NCI-H526 (cell line): ENCODE measurements around the gene IL3RA.
"Not testable (repeated sequence)": the region's sequence is repeated elsewhere in the genome, so short reads cannot be mapped to it uniquely, and the experiment has no call there.

Source experiments
- DNase-seq, 2 experiments: peaks; one replicate each; lab custom pipeline; 2025; lab: John Stamatoyannopoulos, UW

Gene IL3RA

DNA sequence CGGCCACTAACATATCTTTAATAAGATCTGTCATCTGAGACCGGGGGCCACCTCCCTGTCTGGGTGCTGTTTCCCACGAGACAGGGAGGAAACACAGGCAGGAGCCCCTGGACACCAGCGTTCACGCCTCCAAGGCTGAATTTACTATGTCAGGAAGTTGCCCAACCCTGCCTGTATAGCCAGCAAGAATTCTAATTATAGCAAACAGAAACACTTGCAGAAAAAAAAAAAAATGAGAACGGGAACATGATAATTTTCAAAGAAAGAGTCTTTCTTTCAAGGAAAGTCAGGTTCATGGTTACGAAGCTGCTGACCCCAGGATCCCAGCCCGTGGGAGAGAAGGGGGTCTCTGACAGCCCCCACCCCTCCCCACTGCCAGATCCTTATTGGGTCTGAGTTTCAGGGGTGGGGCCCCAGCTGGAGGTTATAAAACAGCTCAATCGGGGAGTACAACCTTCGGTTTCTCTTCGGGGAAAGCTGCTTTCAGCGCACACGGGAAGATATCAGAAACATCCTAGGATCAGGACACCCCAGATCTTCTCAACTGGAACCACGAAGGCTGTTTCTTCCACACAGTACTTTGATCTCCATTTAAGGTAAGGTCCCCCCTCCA, at the start of gene IL3RA:
TSS of gene IL3RA (plus strand) at position 455 of the 613 bp plus-strand sequence. CDS start 4,981 bp downstream, outside the sequence.
- DNase-seq, result no peak

DNA sequence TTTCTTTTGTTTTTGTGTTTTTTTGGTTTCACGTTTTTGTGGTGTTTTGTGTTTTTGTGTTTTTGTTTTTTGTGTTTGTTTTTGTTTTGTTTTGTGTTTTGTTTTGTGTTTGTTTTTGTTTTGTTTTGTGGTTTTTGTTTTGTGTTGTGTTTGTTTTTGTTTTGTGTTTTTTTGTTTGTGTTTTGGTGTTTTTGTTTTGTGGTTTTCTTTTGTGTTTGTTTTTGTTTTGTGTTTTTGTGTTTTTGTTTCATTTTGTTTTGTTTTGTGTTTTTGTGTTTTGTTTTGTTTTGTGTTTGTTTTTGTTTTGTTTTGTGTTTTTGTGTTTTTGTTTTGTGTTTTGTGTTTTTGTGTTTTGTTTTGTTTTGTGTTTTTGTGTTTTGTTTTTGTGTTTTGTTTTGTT, 47.0 kb upstream of the IL3RA start:
- DNase-seq, result no peak

DNA sequence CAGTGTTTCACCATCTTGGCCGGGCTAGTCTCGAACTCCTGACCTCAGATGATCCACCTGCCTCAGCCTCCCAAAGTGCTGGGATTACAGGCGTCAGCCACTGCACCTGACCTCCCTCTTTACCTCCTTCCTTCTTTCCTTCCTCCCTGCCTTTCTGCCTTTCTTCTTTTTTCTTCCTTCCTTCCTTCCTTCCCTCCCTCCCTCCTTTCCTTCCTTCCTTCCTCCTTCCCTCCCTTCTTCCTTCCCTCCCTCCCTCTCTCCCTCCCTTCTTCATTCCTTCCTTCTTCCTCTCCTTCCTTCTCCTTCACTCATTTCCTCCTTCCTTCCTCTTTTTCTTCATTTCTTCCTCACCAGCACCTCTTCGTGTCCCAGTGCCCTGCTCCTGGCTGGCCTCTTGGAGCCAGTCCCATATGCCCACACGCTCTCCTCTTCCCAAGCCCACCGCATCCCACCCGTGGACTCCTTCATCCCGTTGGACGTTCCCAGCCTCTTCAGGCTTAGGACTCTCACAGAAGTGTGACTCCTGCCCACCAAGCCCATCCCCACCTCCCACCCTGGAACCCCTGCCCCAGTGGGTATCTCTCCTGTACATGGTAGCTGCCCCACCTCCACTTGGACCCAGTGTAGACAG, 45.4 kb upstream of the IL3RA start:
- no peak for DNase-seq

DNA sequence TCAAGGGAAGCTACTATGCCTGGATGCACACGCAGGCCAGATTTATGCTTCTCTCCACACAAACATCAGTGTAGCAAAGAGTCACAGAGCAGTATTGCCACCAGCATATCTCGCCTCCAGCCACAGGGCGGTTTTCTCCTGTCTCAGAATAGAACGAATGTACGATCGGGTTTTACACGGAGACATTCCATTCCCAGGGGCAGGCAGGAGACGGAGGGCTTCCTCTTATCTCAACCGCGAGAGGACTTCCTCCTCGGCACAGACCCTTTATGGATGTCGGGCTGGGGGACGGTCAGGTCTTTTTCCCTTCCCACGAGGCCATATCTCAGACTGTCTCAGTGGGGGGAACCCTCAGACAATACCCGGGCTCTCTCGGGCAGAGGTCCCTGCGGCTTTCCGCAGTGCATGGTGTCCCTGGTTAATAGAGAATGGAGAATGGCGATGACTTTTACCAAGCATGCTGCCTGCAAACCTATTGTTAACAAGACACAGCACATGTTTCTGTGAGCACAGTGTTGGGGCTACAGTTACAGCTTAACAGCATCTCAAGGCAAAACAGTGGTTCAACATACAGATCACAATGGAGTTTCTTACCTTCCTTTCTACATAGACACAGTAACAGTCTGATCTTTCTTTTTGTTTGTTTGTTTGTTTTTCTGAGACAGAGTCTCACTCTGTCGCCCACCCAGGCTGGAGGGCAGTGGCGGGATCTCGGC, 43.9 kb upstream of the IL3RA start:
- DNase-seq, result no peak

DNA sequence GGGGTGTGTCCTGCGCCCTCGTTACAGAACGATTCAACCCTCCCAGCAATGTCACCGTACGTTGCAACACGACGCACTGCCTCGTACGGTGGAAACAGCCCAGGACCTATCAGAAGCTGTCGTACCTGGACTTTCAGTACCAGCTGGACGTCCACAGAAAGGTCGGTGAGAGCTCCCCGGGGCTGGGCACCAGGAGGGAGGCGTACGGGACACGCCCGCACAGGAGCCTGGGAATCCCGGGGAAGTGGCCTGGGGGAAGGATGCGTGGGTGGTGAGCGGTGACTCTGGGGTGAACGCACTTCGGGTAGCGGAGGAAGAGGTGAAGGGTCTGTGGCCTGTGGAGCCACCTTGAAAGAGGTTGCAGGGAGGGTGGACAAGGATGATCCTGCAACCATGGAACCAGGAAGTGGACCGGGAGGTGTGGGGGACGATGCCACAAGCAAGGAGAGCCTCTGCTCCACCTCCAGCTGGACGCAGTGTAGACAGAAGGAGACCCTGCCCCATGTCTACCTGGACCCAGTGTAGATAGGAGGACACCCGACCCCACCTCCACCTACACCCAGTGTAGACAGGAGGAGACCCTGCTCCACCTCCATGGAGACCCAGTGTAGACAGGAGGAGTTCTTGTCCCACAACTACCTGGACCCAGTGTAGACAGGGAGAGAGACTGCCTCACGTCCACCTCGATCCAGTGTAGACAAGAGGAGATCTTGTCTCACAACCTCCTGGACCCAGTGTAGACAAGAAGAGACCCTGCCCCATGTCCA, 42.1 kb upstream of the IL3RA start:
- DNase-seq, result no peak

DNA sequence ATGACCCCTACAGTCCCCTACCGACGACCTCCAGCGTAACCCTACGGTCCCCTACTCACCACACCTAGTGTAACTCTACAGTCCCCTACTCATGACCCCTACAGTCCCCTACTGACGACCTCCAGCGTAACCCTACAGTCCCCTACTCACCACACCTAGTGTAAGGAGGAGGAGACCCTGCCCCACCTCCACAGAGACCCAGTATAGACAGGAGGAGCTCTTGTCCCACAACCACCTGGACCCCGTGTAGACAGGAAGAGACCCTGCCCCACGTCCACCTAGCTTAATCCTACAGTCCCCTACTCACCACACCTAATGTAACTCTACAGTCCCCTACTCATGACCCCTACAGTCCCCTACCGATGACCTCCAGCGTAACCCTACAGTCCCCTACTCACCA, 41.0 kb upstream of the IL3RA start:
- no peak for DNase-seq

DNA sequence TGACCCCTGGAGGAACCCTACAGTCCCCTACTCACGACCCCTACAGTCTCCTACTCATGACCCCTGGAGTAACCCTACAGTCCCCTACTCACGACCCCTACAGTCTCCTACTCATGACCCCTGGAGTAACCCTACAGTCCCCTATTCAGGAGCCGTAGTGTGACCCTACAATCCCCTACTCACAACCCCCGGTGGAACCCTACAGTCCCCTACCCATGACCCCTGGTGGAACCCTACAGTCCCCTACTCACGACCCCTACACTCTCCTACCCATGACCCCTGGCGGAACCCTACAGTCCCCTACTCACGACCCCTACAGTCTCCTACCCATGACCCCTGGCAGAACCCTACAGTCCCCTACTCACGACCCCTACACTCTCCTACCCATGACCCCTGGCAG, 39.0 kb upstream of the IL3RA start:
- not testable (repeated sequence) for DNase-seq

DNA sequence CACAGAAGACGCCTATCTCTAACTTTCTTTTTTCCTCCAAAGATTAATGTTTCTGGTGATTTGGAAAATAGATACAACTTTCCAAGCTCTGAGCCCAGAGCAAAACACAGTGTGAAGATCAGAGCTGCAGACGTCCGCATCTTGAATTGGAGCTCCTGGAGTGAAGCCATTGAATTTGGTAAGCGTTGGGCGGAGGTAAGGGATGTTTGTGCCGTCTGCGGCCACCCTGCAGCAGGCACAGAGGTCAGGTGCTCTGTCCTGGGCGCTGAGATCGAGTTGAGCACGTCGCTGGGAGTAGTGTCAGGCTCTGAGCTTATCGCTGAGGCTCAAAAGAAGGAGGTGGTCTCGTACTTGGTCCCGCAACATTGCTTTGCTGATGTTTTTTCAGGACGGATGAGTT, 36.1 kb upstream of the IL3RA start:
- no peak for DNase-seq

DNA sequence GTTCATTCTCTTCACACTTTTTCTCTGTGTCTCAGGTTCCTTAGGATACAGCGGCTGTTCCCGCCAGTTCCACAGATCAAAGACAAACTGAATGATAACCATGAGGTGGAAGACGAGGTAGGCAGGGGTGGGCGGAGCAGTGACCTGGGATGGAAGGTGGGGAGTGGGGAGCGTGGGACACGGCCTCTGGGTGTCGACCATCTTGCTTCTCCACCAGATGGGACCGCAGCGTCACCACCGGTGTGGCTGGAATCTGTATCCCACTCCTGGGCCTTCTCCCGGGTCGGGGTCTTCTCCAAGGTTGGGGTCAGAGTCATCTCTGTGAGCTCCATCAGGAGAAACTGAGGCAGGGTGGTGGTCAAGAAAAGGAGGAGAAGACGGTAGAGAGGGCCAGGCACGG, 31.2 kb upstream of the IL3RA start:
- DNase-seq, result no peak

DNA sequence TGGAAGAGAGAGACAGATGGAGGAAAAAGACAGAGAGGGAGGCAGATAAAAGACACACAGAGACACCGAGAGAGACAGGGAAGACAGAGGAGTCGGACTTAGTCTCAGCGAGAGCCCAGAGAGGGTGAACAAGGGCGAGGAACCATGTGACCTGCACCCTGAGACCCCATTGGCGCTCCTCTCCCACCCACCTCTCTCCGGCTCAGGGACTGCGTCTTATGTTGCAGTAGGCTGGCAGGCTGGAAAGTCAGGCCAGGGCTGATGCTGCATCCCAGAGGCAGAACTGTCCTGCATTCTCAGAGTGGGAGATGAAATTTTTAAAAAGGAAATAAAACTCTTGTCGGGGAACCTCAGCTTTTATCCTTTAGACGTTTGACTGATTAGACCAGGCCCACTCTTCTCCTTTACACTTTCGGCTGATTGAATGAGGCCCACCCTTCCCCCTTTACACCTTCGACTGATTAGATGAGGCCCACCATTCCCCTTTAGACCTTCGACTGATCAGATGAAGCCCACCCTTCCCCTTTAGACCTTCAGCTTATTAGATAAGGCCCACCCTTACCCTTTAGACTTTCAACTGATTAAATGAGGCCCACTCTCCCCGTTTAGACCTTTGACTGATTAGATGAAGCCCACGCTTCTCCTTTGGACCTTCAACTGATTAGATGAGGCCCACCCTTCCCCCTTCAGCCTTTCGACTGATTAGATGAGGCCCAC, 29.5 kb upstream of the IL3RA start:
- DNase-seq, result no peak

DNA sequence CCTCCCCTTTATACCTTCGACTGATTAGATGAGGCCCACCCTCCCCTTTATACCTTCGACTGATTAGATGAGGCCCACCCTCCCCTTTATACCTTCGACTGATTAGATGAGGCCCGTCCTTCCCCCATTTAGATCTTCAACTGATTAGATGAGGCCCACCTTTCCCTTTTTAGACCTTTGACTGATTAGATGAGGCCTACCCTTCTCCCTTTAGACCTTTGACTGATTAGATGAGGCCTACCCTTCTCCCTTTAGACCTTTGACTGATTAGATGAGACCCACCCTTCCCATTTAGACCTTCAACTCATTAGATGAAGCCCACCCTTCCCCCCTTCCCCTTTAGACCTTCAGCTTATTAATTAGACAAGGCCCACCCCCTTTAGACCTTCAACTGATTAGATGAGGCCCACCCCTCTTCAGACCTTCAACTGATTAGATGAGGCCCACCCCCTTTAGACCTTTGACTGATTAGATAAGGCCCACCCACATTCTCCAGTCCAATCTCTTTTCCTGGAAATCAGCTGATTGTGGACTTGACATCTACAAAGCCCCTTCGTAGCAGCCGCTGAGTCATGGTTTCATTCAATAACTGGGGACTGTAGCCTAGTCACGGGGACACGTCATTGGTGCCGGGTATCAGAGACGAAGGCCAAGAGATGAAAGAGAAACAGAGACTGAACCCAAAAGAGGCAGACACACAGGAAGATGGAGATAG, 28.8 kb upstream of the IL3RA start:
- no peak for DNase-seq

DNA sequence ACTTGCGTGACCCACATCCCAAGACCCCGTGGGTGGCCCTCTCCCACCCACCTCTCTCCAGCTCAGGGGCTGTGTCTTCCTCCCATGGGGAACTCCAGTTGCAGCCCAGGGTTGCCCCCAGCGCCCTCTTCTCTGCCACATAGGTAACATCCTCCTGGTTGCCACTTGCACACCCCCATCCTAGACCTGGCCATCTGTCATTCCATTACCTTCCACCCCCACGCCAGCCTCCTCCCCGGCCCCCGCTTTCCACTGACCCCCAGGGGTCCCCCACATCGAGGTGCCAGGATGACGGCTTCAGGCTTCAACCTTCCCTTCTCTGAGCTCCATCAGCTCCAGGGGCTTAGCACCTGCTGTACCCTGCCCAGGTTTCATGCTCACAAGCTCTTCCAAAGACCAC, 28.1 kb upstream of the IL3RA start:
- DNase-seq, result no peak

DNA sequence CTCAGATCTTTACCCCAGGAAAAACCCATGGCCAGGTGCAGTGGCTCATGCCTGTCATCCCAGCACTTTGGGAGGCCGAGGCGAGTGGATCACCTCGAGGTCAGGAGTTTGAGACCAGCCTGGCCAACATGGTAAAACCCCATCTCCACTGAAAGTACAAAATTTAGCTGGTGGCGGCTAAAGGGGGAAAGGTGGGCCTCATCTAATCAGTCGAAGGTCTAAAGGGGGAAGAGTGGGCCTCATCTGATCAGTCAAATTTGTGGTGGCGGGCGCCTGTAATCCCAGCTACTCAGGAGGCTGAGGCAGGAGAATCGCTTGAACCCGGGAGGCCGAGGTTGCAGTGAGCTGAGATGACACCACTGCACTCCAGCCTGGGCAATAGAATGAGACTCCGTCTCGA, 27.7 kb upstream of the IL3RA start:
- DNase-seq, result not testable (repeated sequence)

DNA sequence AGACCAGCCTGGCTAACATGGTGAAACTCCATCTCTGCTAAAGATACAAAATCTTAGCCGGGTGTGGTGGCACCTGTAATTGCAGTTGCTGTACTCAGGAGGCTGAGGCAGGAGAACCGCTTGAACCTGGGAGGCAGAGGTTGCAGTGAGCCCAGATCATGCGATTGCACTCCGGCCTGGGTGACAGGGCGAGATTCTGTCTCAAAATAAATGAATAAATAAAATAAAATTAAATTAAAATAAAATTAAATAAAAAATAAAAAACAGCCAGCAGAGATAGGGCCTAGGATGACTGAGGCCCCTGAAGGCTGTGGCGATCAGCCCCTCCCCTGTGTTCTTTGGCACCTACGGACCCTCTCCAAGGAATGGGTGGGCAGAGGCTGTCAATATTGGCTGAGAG, 22.8 kb upstream of the IL3RA start:
- DNase-seq, result no peak

DNA sequence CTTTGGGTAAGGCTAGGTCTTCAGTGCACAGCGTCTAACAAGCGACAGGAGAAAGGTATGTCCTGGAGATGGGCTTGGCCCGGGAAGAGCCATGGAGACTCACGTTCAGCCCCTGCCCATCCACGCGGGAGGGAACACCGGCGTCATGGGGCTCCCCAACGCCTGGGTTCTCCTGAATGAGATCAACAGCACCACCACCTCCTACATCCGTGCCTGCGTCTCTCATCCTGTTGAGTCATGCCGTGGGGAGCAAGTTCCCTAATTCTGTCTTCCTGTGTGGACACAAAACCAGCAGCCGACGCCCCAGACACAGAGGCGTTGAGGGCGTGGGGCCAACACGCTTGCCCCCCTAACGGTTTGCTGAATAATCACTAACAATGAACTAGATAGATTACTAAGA, 20.1 kb upstream of the IL3RA start:
- DNase-seq, result no peak

DNA sequence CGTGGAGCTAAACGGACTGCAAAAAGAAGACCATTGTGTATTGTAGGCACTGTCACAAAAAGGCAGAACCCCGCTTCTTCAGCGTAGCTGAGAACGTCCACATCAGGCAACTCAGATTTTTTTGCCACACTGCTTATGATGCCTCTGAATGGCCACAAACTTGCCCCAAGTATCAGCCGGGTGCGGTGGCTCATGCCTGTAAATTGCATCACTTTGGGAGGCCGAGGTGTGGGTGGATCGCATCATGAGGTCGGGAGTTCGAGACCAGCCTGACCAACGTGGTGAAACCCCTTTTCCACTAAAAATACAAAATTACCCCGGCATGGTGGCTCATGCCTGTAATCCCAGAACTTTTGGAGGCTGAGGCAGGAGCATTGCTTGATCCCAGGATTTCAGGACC, 14.9 kb upstream of the IL3RA start:
- DNase-seq, result no peak

DNA sequence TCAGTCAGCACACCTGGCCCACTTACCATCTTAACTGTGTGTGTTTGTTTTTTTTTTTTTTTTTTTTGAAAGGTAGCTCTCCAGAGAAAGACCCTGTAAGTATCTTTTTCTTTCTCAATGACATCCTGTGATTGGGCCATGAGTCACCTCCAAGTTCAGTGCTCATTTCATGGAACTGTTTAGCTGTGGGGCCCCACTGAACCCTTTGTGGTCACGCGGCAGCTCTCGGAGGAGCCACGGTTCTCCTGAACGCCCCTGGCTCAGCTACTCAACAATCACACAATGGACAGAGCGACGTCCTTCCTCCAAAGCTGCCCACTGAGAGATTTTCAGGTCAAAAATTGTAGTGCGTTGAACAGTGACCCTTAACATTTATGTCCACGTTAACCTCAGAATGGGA, 14.2 kb upstream of the IL3RA start:
- DNase-seq, result no peak

DNA sequence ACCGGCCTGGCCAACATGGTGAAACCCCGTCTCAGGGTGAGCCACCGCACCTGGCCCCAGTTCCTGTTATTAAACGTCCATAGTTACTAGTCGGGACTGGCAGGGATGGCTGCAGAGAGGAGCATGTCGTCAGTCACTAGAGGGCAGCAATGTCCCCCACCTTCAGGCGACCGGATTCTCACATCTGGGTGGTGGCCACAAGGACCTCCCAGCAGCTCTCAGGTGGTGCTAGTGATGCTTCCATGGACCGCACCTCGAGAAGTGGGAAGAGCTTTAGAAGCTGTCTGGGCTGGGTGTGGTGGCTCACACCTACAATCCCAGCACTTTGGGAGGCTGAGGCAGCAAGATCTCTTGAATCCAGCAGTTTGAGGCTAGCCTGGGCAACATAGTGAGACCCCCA, 13.3 kb upstream of the IL3RA start:
- peak; percentile 48 to 60 for DNase-seq

DNA sequence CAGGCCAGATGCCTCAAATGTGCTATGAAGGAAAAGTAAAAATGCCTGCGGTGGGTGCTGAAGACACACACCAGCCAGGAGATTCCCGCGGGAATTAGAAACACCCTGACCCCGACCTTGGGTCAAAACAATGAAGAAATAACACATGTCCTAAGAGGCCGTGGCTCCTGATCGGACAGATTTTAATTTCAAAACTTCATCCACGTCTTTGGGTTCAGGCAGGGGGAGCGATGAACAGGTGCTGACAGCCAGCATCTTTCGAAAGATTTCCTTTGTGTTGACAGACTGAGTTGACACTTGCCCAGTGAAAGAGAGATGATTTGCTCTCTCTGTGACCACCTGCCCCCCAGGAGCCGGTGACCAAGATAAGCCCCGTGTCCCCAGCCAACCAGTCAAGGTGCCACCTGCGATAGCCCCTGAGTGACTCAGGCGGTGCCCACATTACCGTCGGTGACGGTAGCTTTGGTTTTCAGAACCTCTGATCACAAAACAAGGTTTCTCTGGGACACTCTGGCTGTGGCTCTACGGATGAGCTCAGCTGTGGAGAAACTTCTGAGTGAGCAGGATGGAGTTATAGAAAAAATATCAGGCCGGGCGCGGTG, 11.0 kb upstream of the IL3RA start:
- no peak for DNase-seq

DNA sequence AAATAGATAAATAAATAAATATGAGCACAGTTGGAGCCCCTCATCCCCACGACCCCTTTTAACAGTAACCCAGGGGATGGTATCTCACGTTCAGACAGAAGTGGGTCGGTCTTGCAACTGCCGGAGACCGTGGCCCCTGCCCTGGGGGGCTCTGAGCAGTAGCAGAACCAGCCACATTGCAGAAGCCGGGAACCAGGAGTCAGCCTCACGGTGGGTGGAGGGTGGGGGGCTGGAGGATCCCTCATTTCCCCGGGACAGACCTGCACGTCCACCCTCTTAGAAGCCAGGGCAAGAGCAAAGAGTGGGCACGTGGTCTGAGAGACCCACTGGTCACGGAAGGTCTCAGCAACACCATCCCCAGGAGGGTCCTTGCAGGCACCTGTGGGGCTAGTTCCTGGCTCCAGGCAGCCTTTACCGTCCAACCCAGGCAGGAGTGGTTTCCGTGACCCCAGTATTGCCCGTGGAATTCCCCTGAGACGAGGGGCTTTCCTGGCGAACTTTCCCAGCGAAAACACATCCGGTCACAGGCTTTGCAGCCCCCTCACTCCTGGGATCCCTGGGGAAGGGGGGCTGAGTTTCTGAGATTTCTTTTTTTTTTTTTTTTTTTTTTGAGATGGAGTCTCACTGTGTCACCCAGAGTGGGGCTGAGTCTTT, 8.8 kb upstream of the IL3RA start:
- DNase-seq, result no peak

DNA sequence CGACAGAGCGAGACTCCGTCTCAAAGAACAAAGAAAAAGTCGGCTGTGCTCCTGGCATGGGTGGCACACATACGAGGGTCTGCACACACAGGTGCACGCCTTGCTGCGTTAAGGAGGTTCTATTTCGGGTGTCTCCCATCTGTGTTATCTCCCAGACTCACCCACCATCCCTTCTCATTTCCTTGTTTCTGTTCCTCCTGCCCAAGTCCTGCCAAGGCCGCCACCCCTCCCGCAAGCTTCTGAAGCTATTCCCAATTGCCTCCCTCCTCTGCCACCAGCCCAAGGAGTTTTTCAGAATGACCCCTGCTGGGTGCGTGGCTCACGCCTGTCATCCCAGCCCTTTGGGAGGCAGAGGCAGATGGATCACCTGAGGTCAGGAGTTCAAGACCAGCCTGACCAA, 6.0 kb upstream of the IL3RA start:
- no peak for DNase-seq
